GM12891 (cell line): ENCODE measurements around the gene CAPN10.

Source experiments
- POLR2A ChIP-seq: IDR thresholded peaks from 2 replicates; pipeline ENCODE4 v1.6.1; 2011; ENCODE audit warnings: low read depth, low read length, control low read depth
- POLR2AphosphoS5 ChIP-seq: IDR thresholded peaks from 2 replicates; pipeline ENCODE4 v1.6.1; 2011; ENCODE audit warnings: low read depth, low read length, control low read depth
- SPI1 ChIP-seq: IDR thresholded peaks from 2 replicates; pipeline ENCODE4 v1.6.1; 2011; ENCODE audit warnings: low read depth, low read length, control low read depth

DNA sequence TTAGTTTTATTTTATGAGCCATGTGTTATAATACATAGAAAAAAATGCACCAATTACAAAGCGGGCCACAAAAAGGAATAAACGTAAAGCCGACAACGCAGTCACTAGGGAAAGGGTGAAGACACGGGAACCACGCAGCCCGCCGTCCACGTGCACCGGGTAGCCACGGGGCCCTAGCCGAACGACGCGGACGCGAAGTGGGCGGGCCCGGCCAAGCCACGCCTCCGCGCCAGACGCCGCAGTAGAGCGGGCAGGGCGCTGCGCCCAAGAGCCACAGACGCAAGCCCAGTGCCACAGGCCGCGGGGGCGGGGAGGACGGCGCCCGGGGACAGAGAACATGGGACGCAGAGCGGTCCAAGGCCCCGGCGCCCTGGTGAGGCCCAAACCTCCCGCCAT is 26.5 kb upstream of the CAPN10 start, which contains the start of gene DUSP28:
- no peak for TF ChIP-seq SPI1
- peak; percentile 80 for TF ChIP-seq POLR2A
- TF ChIP-seq POLR2AphosphoS5: peak; percentile 79
